Cardiac muscle cell (in vitro differentiated cells and primary cell): ENCODE data around the gene OSBPL9. TPM values are rescaled to one million over a fixed set of nuclear protein-coding genes. Genes with fewer than 3 reads are reported as not detected.
A peak's percentile ranks its signal among the peaks of the same experiment; 100 is the strongest.
"Not testable (repeated sequence)": the region's sequence is repeated elsewhere in the genome, so short reads cannot be mapped to it uniquely, and the experiment has no call there.

Experiments used
- DNase-seq, 2 donors: peaks; one replicate each; pipeline versions ENCODE4 v3.0.0 to v3.0.0-alpha.2; 2010 to 2017; ENCODE audit warnings: low read depth in 1 of 2, low spot score in 1 of 2
- H3K27ac ChIP-seq: fragments of 200-600 bp; sonication (generic); 2 replicates; pipeline ENCODE4 v1.5.1; 2016
- H3K27me3 ChIP-seq: fragments of 200-600 bp; sonication (generic); 2 replicates; pipeline ENCODE4 v1.6.0; 2016; ENCODE audit warnings: control low read depth
- H3K36me3 ChIP-seq: fragments of 200-600 bp; sonication (generic); 2 replicates; pipeline ENCODE4 v1.5.1; 2016; ENCODE audit warnings: control low read depth
- H3K4me1 ChIP-seq: fragments of 200-600 bp; sonication (generic); 2 replicates; pipeline ENCODE4 v1.8.1; 2017; ENCODE audit warnings: low read depth, mild to moderate bottlenecking, mixed run types
- H3K4me3 ChIP-seq: fragments of 200-600 bp; sonication (generic); 2 replicates; pipeline ENCODE4 v1.5.1; 2016; ENCODE audit warnings: mild to moderate bottlenecking
- H3K9me3 ChIP-seq: fragments of 200-600 bp; sonication (generic); 2 replicates; pipeline ENCODE4 v1.5.1; 2017; ENCODE audit warnings: low read depth, mild to moderate bottlenecking, control low read depth
- polyA plus RNA-seq: library from polyadenylated mRNA; unstranded; fragments of >200 nt; fragmentation: Nextera tagmentation; extraction: Ambion mirVana; gene quantifications from 2 replicates; pipeline ENCODE4 v1.2.1, GENCODE V29; 2016
- total RNA-seq: library from RNA; depleted of rRNA; stranded (reverse); fragments of >200 nt; gene quantifications from 2 replicates; pipeline ENCODE4 v1.2.3, GENCODE V29; 2016
- TF ChIP-seq, protein P1 (sequence below): IDR thresholded peaks from 2 replicates; pipeline ENCODE4 v1.5.1; 2012; ENCODE audit warnings: low read depth, mild to moderate bottlenecking, low read length

The OSBPL9 gene
- total and polyA plus RNA-seq, 2 experiments from 2014 or later = 103 to 104 TPM

DNA sequence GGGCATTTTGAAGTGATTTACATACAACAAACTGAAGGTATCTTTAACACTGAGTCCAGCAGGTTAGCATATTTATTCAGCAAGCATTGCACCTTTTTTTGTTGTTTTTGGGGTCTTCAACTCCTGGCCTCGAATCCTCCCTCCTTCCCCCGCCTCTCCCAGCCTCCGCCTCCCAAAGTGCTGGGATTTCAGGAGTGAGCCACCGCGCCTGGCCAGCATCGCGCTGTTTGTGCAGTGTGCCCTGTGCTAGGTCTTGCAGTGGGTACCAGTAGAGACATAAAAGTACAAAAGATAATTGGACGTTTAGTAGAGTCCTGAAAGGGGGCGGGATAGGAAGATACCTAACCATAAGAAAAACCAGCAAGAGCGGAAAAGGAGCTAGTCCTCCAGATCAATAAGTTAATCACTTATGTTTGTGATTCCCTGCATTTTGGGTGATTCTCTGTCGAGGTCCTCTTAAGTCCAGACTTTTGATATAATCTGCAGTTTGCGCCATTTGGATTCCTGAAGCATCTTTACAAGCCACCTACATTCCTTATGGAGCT lies 111.8 kb downstream of the OSBPL9 start:
- TF ChIP-seq, protein P1, sequence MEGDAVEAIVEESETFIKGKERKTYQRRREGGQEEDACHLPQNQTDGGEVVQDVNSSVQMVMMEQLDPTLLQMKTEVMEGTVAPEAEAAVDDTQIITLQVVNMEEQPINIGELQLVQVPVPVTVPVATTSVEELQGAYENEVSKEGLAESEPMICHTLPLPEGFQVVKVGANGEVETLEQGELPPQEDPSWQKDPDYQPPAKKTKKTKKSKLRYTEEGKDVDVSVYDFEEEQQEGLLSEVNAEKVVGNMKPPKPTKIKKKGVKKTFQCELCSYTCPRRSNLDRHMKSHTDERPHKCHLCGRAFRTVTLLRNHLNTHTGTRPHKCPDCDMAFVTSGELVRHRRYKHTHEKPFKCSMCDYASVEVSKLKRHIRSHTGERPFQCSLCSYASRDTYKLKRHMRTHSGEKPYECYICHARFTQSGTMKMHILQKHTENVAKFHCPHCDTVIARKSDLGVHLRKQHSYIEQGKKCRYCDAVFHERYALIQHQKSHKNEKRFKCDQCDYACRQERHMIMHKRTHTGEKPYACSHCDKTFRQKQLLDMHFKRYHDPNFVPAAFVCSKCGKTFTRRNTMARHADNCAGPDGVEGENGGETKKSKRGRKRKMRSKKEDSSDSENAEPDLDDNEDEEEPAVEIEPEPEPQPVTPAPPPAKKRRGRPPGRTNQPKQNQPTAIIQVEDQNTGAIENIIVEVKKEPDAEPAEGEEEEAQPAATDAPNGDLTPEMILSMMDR = no peak
- no peaks in the 10 kb centered on the region for H3K9me3 ChIP-seq
- H3K36me3 ChIP-seq = no peaks in the 10 kb centered on the region
- peak overlapping the region; percentile 10 for H3K27ac ChIP-seq
- H3K4me1 ChIP-seq = peaks cover 26% of the 10 kb centered on the region
- no peaks in the 10 kb centered on the region for H3K27me3 ChIP-seq
- H3K4me3 ChIP-seq = peak overlapping the region; percentile 89
- no peak for DNase-seq

DNA sequence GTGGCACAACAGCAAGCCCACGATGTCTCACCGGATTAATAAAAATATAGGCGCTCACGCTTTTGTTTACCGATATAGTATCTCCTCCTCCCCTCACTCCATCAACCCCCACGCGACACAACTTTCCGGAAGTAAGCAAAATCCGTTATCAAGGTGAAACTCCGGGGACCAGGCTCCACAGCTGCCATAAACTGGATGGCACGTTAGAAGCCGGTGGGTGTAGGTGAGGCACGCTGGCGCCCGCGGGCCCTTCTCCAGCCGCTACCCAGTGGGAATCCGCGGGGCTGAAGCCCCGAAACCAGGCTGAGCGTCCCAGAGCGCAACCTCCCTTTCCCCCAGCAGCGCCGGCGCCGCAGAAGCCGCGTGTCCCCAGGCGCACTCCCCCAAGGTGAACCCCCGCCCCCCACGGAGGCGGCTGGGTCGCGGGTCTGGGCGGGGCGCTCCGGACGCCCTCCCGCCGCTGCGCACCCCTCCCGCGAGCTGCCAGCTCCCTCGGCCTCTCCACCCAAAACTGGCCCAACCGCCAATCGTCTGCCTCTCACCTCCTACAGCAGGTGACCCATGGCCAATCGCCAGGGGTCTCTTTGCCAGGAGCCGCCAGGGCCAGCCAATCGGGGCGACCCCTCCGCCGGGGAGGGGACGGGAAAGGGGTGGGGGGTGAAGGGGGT lies 112.4 kb downstream of the OSBPL9 start:
- H3K27ac ChIP-seq = peak overlapping the region; percentile 85

DNA sequence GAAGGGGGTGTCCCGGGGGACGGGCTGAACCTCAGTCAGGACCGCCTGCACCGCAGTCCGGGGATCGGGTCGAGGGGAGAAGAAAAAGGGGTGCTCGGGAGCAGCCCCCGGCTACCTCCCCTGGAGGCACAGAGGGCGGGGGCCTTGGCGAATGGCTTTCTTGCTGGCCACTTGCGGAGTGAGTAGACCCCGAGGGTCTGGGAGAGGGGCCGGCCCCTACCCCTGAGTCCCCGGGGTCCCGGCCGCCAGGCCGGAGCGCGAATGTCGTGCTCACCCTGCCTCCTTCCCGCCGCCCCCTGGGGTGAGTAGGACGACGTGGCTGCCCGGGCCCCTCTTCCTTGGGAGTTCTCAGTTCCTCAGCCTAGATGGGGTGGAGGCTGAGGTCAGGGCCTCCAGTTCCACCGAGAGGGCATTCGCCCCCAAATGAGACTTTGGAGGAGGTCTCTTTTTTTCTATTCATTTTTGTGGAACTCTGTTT lies 113.0 kb downstream of the OSBPL9 start:
- Histone ChIP-seq H3K27ac (peak overlapping the region; percentile 85), H3K4me3 (peak overlapping the region; percentile 89), H3K36me3 (no peaks in the 10 kb centered on the region), H3K27me3 (no peaks in the 10 kb centered on the region), H3K4me1 (peaks cover 35% of the 10 kb centered on the region), H3K9me3 (no peaks in the 10 kb centered on the region)
- TF ChIP-seq, protein P1 = no peak
- DNase-seq = peak; percentile 33 to 75

More for the DNA sequence above, 112.4 kb downstream of the OSBPL9 start:
- TF ChIP-seq, protein P1 = no peak
- no peaks in the 10 kb centered on the region for H3K27me3 ChIP-seq
- H3K4me3 ChIP-seq = peak overlapping the region; percentile 89
- peaks cover 30% of the 10 kb centered on the region for H3K4me1 ChIP-seq
- H3K9me3 ChIP-seq = no peaks in the 10 kb centered on the region
- no peaks in the 10 kb centered on the region for H3K36me3 ChIP-seq
- peak; percentile 95 to 96 for DNase-seq

DNA sequence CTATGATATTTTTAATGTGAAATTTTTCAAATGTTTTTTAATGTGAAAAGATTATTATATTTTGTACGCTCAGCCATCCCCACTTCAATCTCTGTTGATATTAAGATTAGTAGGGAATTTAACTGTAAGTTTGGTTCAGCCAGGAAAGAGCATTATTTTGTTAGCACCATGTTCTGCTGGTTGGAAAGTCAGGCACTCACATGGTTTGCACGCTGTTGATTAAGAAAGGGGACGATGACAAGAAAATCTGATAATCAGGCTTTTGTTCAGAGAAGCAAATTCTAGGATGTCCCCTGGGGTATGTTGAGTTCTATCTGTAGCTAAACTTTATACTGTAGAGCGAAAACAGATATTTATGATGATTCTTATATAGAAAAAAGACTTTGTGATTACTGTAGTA lies 115.1 kb downstream of the OSBPL9 start:
- Histone ChIP-seq H3K9me3 (no peaks in the 10 kb centered on the region), H3K27ac (no peak overlapping the region), H3K4me1 (peaks cover 49% of the 10 kb centered on the region), H3K4me3 (peak overlapping the region; percentile 3), H3K36me3 (no peaks in the 10 kb centered on the region), H3K27me3 (no peaks in the 10 kb centered on the region)
- TF ChIP-seq, protein P1 = no peak
- no peak for DNase-seq

DNA sequence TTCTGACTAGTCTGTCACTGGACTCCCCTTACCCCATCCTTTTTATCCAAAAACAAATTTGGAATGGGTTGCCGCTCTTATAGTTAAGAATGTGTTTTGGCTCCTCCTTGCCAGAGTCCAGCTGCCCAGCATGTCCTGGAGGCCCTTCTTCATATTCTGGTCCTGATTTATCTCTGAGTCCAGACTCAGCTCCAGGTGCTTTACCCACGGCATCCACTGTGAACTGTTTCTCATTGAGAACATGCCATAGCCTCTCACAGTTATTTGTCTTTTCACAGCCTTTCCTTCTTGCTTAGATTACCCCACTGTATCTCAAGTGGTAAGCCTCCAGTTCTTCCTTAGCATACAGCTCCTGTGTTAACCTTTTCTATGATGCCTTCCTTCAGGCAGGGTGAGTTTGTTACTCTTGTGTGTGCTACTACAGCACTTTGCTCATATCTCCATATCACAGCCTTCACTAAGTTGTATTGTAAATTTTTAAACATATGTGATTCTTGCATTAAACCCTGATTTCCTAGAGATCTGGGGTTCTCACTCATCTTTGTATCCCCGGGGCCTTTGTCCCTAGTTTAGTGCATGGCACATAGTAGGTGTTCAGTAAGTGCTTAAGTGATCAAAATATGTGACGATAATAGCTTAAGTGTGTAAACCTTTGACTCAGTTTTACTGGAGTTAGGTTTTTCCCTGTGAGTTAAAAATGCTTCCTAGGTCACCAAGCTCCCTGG lies 116.0 kb downstream of the OSBPL9 start:
- Histone ChIP-seq H3K9me3 (no peaks in the 10 kb centered on the region), H3K4me1 (peaks cover 57% of the 10 kb centered on the region)

DNA sequence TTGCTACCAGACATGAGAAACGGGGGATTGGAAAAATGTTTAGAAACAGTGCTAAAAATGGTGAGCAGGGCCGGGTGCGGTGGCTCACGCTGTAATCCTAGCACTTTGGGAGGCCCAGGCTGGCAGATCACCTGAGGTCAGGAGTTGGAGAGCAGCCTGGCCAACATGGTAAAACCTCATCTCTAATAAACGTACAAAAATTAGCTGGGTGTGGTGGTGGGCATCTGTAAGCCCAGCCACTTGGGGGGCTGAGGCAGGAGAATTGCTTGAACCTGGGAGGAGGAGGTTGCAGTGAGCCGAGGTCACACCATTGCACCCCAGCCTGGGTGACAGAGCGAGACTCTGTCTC lies 116.5 kb downstream of the OSBPL9 start:
- not testable (repeated sequence) for DNase-seq, H3K9me3 ChIP-seq, H3K4me3 ChIP-seq, H3K27me3 ChIP-seq, H3K36me3 ChIP-seq
- peaks cover 63% of the 10 kb centered on the region for H3K4me1 ChIP-seq
- H3K27ac ChIP-seq = peak overlapping the region; percentile 67

More for the DNA sequence above, 116.0 kb downstream of the OSBPL9 start:
- DNase-seq = no peak
- Histone ChIP-seq H3K4me3 (no peak overlapping the region), H3K36me3 (no peaks in the 10 kb centered on the region), H3K27me3 (no peaks in the 10 kb centered on the region), H3K27ac (peak overlapping the region; percentile 36)
- TF ChIP-seq, protein P1 = no peak
